GM23248 (cell line): ENCODE measurements around the gene ZNF26.
"Not testable (repeated sequence)": the region's sequence is repeated elsewhere in the genome, so short reads cannot be mapped to it uniquely, and the experiment has no call there.

Source experiments
- EZH2 ChIP-seq: fragments of 200-600 bp; sonication (generic); IDR thresholded peaks from 2 replicates; pipeline ENCODE4 v1.6.1; 2018; ENCODE audit warnings: antibody characterized with exemption, mild to moderate bottlenecking; ENCODE audit not compliant: insufficient read depth, poor library complexity, severe bottlenecking
- EZH2phosphoT487 ChIP-seq: fragments of 200-600 bp; sonication (generic); IDR thresholded peaks from 2 replicates; pipeline ENCODE4 v1.6.1; 2018; ENCODE audit warnings: antibody characterized with exemption, moderate library complexity, mild to moderate bottlenecking, low read depth; ENCODE audit not compliant: insufficient read depth

DNA sequence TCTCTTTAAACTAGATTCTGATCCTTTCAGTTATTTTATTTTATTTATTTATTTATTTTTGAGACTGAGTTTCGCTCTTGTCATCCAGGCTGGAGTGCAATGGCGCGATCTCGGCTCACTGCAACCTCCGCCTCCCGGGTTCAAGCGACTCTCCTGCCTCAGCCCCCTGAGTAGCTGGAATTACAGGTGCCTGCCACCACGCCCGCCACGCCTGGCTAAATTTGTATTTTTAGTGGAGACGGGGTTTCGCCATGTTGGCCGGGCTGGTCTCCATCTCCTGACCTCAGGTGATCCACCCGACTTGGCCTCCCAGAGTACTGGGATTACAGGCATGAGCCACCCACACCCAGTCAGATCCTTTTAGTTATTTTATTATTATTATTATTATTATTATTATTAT, 24.4 kb upstream of the ZNF26 start:
- not testable (repeated sequence) for TF ChIP-seq EZH2, EZH2phosphoT487
